HG03280 (cell line): Measurements from ENCODE around the gene DOCK8.

ENCODE experiments used
- ATAC-seq: cut with Tn5 transposase; IDR thresholded peaks from one replicate; pipeline ENCODE4 v1.9.1; 2021; ENCODE audit warnings: mild to moderate bottlenecking, moderate library complexity; ENCODE audit not compliant: unreplicated experiment

The DOCK8 gene

GRCh38 chr9:304519-305185 lies 90.0 kb downstream of the DOCK8 start:
- ATAC-seq, result no peak

- no peak for ATAC-seq
Observed at GRCh38 chr9:306907-307306, 92.2 kb downstream of the DOCK8 start.

GRCh38 chr9:311841-312240 lies 97.2 kb downstream of the DOCK8 start:
- ATAC-seq, result no peak

- no peak for ATAC-seq
Observed at GRCh38 chr9:312596-313320, 98.1 kb downstream of the DOCK8 start.

GRCh38 chr9:316382-316965 lies 101.8 kb downstream of the DOCK8 start:
- no peak for ATAC-seq

- ATAC-seq, result no peak
Observed at GRCh38 chr9:318646-319045, 104.0 kb downstream of the DOCK8 start.

- no peak for ATAC-seq
Observed at GRCh38 chr9:324971-325370, 110.3 kb downstream of the DOCK8 start.

GRCh38 chr9:326667-327066 lies 112.0 kb downstream of the DOCK8 start:
- ATAC-seq, result no peak

- ATAC-seq, result no peak
Observed at GRCh38 chr9:328453-328852, 113.8 kb downstream of the DOCK8 start.

GRCh38 chr9:331197-331596 lies 116.5 kb downstream of the DOCK8 start:
- no peak for ATAC-seq

GRCh38 chr9:335373-335772 lies 120.7 kb downstream of the DOCK8 start:
- ATAC-seq, result no peak

- ATAC-seq, result no peak
Observed at GRCh38 chr9:336039-336438, 121.4 kb downstream of the DOCK8 start.

GRCh38 chr9:338602-339001 lies 123.9 kb downstream of the DOCK8 start:
- ATAC-seq, result no peak

- ATAC-seq, result no peak
Observed at GRCh38 chr9:341634-342421, 127.2 kb downstream of the DOCK8 start.

- ATAC-seq, result no peak
Observed at GRCh38 chr9:343773-344172, 129.1 kb downstream of the DOCK8 start.

- ATAC-seq, result no peak
Observed at GRCh38 chr9:346111-346571, 131.5 kb downstream of the DOCK8 start.

GRCh38 chr9:347667-348292 lies 133.1 kb downstream of the DOCK8 start:
- no peak for ATAC-seq

GRCh38 chr9:350384-350783 lies 135.7 kb downstream of the DOCK8 start:
- no peak for ATAC-seq

- no peak for ATAC-seq
Observed at GRCh38 chr9:351916-352315, 137.3 kb downstream of the DOCK8 start.

- ATAC-seq, result no peak
Observed at GRCh38 chr9:353077-353476, 138.4 kb downstream of the DOCK8 start.

GRCh38 chr9:354453-354852 lies 139.8 kb downstream of the DOCK8 start:
- ATAC-seq, result no peak
